Mucosa of gallbladder (tissue), 1 donor: ENCODE results near the gene PLPPR4. TPM values are rescaled to one million over a fixed set of nuclear protein-coding genes. Genes with fewer than 3 reads are reported as not detected.
"Not testable (repeated sequence)": the region's sequence is repeated elsewhere in the genome, so short reads cannot be mapped to it uniquely, and the experiment has no call there.

Source experiments
- DNase-seq: peaks from one replicate; pipeline ENCODE4 v3.0.0-alpha.2; 2020; ENCODE audit warnings: low spot score
- total RNA-seq: library from RNA; stranded (reverse); gene quantifications from one replicate; pipeline ENCODE4 v1.2.1, GENCODE V29; 2021
- donor health status: DM: no; HTN: no; CAD: no.

PLPPR4 gene
- 2.2 TPM for total RNA-seq

- peak; percentile 54 for DNase-seq
Observed at GRCh38 chr1:99264201-99265021, at the start of gene PLPPR4. Gene PLPPR4, plus strand, starts transcription at chr1:99264492. Its CDS starts 102 bp downstream, at chr1:99264594.

DNA sequence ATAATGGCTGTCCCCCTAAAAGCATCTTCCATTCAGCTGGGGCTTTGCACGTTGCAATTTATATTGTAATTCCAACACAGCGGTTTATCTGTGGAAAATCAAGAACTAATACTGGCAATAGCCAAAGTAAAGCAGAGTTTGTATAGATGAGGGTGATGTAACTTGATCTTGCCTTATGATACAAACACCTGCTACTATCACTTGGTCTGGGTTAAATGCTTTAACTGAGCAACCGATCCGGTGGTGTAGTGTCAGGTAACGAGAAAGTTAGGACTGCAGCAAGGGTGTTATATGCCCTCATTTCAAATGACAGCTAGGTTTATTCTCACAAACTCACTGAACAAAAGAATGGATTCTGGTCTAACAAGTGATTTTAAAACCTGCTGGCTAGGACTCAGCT lies 47.3 kb upstream of the PLPPR4 start:
- no peak for DNase-seq

- DNase-seq = no peak
Observed at GRCh38 chr1:99217599-99217998, 46.7 kb upstream of the PLPPR4 start.

DNA sequence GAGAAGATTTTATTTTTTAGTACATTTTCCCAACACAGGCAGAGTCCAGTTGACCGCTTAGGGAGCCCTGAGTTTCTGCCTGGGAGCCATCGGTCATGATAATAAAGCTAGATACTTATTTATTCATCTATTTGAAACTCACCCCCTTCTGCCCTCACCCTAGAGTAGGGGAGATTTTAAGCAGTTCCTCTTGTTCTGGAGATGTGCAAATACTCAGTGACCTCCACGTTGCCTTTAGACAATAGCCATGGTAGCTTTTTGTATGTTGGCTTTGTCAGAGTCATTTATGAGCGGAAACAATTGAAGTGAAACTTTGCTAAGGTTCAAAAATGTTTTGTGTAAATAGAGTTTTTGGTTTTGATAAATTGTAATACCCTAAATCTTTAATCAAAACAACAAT lies 45.7 kb upstream of the PLPPR4 start:
- no peak for DNase-seq

DNA sequence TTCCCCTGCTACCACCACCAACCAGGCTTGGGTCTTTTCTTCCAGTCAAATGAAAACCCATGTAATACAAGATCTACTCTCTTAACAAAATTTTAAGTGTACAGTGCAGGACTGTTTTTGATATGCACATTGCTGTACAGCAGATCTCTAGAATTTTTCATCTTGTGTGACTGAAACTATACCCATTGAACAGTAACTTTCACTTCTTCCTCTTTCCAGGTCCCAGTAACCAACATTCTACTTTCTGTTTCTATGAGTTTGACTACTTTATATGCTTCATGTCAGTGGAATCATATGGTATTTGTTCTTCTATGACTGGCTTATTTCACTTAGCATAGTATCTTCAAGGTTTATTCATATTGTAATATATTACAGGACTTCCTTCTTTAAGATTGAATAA lies 45.3 kb upstream of the PLPPR4 start:
- DNase-seq = no peak

DNA sequence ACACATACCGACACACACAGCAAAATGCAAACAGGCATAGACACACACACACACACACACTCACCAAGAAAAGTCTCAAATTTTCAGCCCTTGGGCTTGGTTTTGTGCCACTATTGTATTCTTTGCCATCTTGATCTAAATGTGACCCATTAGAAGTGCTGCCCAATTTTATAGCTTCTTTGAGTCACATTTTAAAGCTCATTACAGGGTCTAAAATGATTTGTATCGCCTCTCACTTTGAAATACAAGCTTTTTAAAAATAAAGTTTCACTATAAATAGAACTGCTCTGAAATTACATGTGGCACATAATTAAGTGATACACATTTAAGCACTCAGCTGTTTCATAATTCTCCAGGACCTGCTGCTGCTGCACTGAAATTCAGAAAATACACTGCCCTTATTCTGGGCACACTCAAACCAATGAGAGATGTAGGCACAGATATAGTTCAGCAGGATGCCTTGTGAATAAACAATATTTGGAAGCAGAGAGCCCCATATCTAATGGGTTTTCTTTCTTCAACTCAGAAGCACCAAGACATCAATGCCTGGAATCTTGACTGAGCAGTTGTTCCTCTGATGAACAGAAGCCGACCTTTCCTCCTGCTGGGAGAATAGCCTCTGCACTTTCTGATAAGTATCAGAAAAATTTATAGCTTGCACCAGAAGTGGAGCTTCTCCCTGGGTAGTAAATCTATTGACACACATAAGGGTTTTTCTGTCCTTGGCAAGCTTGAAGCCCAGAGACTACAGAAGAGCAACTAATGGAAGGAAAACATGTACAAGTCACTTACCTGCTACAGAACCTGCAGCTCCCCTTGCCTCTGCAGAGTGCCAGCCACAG lies 37.0 kb upstream of the PLPPR4 start:
- no peak for DNase-seq

DNA sequence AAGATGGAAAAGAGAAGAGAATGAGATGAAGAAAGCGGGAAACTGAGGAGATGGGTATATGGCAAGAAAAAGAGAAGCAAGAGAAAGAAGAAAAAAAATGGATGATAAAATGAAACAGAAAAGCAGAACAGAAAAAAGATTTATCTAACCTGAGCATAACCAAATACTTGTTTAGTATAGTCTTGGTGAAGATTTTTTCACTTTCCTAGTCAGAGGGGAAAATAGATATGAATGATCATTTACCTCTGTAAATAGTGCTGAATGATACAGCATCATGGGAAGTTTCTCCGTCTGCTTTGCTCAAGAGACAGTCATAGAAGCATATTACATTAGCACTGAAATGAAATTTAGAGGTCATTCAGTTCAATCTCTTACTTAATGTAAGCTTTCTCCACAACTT lies 36.1 kb upstream of the PLPPR4 start:
- DNase-seq = no peak

DNA sequence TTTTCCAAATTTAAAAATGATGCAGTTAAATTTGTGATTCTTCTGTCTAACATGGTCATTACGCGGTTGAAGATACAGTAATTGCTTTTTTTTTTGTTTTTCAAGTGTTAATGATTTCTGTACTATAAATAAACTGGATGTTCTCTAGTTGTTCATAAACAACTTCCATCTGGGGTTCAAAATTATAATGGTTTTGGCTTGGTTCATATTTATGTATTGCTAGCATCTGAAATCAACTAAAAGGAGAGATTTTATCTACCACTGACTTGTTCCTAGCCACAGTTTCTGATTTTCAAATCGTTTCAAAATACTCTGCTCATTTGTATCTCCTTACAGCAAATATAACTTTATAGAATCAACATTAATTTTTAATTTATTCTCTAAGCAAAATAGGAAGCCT lies 35.2 kb upstream of the PLPPR4 start:
- no peak for DNase-seq

- no peak for DNase-seq
Observed at GRCh38 chr1:99230695-99231094, 33.6 kb upstream of the PLPPR4 start.

GRCh38 chr1:99232172-99232571 lies 32.1 kb upstream of the PLPPR4 start:
- no peak for DNase-seq

GRCh38 chr1:99233446-99233845 lies 30.8 kb upstream of the PLPPR4 start:
- no peak for DNase-seq

- DNase-seq = no peak
Observed at GRCh38 chr1:99236756-99237155, 27.5 kb upstream of the PLPPR4 start.

- DNase-seq = no peak
Observed at GRCh38 chr1:99239690-99240089, 24.6 kb upstream of the PLPPR4 start.

GRCh38 chr1:99240621-99241020 lies 23.7 kb upstream of the PLPPR4 start:
- no peak for DNase-seq

- DNase-seq = no peak
Observed at GRCh38 chr1:99246152-99246551, 18.1 kb upstream of the PLPPR4 start.

GRCh38 chr1:99247199-99247598 lies 17.1 kb upstream of the PLPPR4 start:
- no peak for DNase-seq

DNA sequence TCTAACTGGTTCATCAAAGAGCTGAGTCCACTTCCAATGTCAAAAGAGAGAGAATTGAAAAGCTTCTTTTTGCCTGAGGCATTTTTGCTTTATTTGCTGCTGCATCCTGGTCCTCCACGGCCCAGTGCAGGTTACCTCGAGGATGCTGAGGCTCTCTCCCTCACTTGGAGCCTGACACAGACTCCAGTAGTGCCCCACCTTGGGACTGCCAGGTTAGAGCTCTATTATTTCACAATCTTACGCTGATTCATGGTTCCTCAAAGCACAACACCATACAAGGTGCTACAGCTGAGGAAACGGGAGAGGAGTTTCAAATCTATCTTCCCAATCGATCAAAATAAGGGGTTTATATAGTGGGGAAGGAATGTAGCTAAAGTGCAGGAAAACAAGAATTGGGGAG lies 13.6 kb upstream of the PLPPR4 start:
- DNase-seq = no peak

GRCh38 chr1:99251308-99251707 lies 13.0 kb upstream of the PLPPR4 start:
- no peak for DNase-seq

GRCh38 chr1:99252630-99253029 lies 11.7 kb upstream of the PLPPR4 start:
- no peak for DNase-seq

DNA sequence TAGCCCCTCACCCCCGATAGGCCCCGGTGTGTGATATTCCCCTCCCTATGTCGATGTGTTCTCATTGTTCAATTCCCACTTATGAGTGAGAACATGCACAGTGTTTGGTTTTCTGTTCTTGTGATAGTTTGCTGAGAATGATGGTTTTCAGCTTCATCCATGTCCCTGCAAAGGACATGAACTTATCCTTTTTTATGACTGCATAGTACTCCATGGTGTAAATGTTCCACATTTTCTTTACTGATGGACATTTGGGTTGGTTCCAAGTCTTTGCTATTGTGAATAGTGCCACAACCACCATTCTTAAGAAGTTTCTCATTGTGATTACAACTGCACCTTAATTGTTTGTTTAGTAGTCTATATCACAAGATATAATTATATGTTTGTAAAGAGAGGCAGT lies 3.9 kb upstream of the PLPPR4 start:
- DNase-seq = not testable (repeated sequence)

- no peak for DNase-seq
Observed at GRCh38 chr1:99265124-99265523, 832 bp downstream of the PLPPR4 start.

- DNase-seq = no peak
Observed at GRCh38 chr1:99266726-99267125, 2.4 kb downstream of the PLPPR4 start.

DNA sequence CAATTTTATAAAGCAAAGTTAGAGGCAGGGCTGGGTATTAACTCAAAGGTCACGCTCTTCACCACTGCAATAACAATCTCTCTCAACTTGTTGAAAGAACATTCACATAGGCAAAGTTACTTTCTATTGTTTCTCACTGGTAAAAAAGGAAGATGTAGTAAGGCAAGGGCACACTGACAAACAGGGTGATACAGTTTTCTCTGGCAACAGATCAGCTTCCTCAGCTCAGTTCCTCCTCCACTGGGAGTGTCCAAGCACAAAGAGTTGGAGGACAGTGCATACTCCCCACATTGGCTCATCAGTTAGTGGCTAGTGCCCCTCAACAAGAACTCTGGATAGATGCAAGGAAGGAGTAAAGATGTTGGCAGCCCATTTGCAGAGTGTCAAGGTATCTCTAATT lies 3.7 kb downstream of the PLPPR4 start:
- no peak for DNase-seq
